GM18520 (cell line): ENCODE measurements around the gene EEPD1.

Source experiments
- ATAC-seq: cut with Tn5 transposase; IDR thresholded peaks from one replicate; pipeline ENCODE4 v1.9.1; 2021; ENCODE audit not compliant: unreplicated experiment

The EEPD1 gene

GRCh38 chr7:36278069-36278619 is 125.1 kb downstream of the EEPD1 start:
- ATAC-seq, result no peak

- no peak for ATAC-seq
Observed at GRCh38 chr7:36278620-36279172, 125.6 kb downstream of the EEPD1 start.

- peak; percentile 68 for ATAC-seq
Observed at GRCh38 chr7:36279200-36279925, 126.3 kb downstream of the EEPD1 start.

GRCh38 chr7:36279926-36280315 is 126.9 kb downstream of the EEPD1 start:
- no peak for ATAC-seq

DNA sequence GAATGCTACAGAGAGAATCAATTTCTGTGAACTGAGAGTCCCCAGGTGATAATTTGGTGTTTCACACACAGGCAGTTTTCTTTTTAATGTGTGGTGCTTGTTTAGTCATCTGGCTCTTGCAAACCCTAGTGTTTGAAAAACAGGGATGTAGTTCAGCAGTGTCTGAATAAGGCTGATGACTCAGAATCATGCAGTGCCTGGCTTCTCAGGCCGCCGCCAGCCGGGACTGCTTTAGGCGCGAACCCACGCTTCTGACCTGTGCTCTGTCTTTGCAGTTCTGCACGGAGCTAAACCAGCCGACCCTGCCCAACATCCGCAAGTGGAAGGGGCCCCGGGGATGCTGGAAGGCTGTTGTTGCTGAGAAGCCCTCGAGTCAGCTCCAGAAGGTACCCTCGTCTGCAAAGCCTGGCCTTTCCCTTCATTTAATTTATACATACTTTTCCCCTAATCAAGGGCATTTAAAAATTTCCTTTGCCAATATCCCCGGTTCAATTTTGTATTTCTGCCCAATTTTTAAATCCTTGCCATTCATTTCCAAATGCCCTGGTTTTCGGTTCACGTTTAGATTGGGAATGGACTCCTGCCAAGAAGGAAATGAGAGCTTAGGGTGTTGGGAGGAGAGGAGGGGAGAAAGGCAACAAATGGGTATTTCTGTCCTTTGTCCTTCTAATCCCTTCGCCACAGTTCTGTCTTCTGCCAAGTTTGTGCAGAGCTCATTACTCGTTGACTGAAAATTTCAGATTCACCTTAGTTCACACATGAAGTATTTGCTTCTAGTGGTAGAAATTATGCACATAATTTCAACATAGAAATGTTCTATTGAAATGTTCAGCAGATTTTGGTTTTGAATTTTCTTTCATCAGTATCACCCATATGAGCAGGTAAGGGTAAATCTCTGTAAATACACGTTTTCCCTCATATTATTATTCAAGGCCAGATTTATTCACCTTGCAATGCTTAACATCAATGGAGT is 128.1 kb downstream of the EEPD1 start:
- peak; percentile 34 for ATAC-seq

- no peak for ATAC-seq
Observed at GRCh38 chr7:36281945-36282717, 129.1 kb downstream of the EEPD1 start.

DNA sequence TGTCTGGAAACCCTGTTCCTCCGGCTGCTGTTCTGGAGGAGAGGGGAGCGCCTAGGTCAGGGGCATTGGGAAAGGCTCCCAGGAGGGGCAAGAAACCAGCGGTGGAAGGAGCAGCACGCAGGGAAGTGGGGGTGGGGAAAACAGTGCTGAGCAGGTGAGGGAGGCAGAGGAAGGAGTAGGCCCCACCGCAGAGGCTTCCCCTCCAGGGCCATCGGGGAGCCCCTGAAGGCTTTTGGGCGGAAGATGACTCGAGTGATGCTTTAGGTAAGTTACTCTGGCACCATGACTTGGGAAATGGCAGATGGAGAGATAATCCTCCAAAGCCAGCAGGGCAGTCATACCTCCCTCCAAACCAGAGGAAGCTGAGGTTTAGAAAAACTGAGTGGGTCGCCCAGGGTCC is 130.1 kb downstream of the EEPD1 start:
- no peak for ATAC-seq

DNA sequence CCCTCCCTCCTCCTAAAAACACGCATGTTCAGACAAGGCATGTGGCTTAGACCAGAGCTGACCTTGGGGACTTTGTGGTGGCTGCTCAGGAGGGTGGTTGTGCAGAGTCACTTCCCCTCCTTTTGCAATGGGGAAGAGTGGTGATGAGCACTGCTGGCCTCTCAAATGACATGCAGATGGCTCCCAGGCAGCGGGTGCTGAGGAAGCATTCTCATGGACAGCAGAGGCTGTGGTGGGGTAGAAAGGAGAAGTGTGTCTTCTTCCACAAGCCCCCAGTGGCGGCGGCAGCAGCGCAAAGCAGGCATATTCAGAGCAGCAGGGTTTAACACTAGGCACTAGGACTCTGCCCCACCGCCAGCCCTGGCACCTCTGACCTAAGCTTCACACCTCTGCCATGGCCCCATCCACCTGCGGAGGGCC is 130.7 kb downstream of the EEPD1 start:
- peak; percentile 35 for ATAC-seq

DNA sequence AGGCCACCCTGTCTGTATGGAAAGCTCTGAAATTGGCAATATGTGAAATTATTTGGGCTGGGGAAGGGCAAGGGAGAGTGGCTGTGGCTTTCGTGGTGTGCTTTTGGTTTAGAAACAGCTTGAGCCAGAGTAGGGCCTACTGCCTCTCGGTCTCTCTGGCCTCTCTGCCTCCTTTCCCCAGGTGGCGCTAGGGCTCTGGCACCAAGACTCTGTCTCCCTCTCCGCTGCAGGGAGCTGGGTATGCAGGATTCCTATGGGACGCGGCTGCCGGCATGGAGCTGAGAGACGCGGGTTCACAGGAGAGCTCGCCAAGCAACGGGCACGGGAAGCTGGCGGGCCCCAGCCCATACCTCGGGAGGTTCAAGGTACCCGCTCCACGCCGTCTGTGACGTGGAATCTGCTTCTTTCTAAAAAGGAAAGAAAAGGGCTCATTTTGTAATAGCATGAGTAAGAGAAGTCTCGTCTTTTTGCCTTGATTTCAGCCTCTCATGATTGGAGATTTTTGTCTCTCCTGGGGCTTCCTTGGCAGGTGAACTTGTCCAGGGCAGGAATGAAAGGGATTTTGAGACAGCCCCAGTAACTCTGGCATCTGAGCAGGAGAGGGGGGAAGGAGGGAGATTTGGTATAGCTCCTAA is 131.5 kb downstream of the EEPD1 start:
- no peak for ATAC-seq

DNA sequence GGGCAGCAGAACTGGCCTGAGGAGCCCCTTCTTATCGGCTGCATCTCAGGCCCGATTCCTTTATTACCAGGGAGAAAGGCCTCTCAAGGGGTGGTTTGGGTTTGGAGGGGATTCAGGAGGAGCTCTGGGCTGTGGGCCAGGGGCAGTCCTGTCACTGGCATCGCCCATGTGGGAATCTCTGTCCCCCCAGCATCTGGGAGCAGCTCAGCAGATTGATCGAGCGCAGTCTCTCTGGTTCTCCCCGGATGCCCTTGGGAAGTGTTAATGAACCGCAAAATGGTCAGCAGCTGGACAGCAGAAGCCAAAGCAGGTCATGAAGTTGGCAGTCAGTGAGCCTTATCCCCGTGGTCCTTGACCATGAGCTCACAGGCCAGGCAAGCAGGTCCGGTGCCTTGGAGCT is 132.2 kb downstream of the EEPD1 start:
- ATAC-seq, result no peak

GRCh38 chr7:36286226-36286625 is 133.2 kb downstream of the EEPD1 start:
- ATAC-seq, result no peak

GRCh38 chr7:36286688-36287087 is 133.6 kb downstream of the EEPD1 start:
- no peak for ATAC-seq

GRCh38 chr7:36287371-36288241 is 134.6 kb downstream of the EEPD1 start:
- no peak for ATAC-seq

- no peak for ATAC-seq
Observed at GRCh38 chr7:36288501-36288900, 135.4 kb downstream of the EEPD1 start.

DNA sequence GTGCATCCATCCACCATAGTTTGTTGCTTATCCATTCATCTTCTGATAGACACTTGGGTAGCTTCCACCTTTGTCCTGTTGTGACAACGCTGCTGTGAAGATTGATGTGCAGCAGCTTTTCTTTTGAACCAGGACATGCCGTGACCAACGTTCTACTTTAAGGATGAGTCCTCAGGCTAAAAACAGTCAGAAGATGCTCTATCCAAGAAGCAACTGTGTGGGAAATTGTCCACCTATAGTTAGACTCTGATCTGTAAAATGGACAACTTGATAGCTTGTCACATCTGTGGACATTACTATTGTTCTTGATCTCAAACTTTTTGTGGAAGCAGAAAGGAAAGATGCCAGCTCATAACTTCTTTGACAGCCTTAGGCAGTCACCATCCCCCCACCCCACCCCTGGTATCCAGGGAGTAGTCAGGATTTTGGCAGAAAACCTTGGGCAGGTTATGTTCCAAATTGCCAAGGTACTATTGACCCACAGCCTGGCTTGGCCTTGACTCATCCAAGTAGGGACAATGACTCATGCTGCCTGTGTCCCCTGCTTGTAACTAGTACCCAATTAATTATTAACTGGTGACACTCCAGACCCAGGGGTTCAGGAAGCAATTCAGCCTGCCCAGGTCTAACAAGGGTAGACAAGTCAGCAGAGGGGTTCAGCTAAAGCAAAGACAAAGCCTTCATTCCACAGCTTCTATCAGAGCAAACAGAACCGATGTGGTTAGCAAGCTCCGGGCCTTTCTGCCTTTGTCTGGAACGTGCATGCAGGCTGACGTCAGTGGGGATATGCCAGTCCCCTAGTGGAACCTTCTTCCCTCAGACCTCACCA is 137.0 kb downstream of the EEPD1 start:
- ATAC-seq, result no peak

- ATAC-seq, result no peak
Observed at GRCh38 chr7:36291387-36292316, 138.6 kb downstream of the EEPD1 start.

DNA sequence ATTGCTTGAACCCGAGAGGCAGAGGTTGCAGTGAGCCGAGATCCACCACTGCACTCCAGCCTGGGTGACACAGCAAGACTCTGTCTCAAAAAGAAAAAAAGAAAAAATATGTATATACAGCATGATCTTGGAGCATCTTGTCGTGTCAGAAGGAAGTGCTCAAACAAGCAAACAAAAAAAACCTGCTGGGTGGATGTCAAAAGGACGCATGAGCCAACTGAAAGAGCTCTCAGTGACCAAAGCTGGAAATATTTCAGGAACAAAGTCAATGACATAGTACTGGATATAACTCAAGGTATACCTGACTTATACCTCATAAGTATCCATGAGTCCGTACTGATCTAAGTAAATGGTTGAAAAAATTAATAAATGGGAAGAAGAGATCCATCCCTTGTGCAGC is 142.0 kb downstream of the EEPD1 start:
- no peak for ATAC-seq
